HL-60/S4 treated with phorbol 12-myristate 13-acetate at 8.2 ng/mL for 4 days and 3 days (cell line): Measurements from ENCODE around the gene SDHAF3.
"Not testable (repeated sequence)": the region's sequence is repeated elsewhere in the genome, so short reads cannot be mapped to it uniquely, and the experiment has no call there.

Experiments used
- in situ Hi-C: fragments of 300-500 bp; cut with MboI; formaldehyde crosslinking; loops from 2 replicates; pipeline ENCODE4 v1.15.0; 2022; ENCODE audit warnings: low sequenced_read_pairs

SDHAF3 gene

DNA sequence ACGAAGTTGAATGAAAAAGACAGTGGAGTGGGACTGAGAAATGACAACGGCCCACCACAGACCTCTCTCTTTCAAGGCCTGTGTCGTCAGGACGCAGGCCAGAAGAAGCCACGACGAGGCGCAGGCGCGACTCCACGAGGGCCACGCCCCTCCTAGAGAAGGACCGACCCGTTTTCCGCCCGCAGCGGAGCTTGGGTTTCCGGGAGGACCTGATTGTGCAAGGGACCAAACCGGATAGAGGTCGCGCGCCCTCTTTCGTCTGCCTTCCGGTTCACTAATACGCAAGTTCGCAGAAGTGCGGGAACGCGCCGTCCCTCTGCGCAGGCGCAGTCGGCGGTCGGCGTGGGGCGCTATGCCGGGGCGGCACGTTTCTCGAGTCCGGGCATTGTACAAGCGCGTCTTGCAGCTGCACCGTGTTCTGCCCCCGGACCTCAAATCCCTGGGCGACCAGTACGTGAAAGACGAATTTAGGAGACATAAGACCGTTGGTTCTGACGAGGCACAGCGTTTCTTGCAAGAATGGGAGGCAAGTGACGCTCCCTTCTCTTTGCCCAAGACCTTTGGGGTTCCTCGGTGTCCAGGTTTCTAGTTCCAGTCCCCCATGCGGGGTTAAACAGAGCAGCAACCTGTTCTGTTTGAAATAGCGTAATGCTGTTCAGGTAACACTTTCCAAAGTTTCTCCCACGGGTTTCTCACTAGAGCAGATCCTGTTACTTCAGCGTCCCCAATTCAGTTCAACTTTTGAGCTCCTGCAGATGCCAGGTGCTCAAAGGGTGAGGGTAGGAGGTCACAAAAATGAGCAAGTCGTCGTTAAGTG lies at the start of gene SDHAF3:
Gene SDHAF3, plus strand, starts transcription at position 327 of the 817 bp plus-strand sequence. Its CDS starts 26 bp downstream, at position 353.
- in situ Hi-C loops = loop anchor here (25.0 kb wide), 1 partner anchor 720 kb away; no protein-coding TSS in a partner anchor

DNA sequence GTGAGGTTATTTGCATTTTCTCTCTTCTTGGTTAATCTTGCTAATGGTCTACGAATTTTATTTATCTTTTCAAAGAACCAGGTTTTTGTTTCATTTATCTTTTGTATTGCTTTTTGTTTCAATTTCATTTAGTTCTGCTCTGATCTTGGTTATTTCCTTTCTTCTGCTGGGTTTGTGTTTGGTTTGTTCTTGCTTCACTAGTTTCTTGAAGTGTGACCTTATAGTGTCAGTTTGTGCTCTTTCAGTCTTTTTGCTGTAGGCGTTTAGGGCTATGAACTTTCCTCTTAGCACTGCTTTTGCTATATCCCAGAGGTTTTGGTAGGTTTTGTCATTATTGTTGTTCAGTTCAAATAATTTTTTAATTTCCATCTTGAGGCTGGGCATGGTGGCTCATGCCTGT lies 45.5 kb upstream of the SDHAF3 start:
- in situ Hi-C loops = not testable (repeated sequence)

DNA sequence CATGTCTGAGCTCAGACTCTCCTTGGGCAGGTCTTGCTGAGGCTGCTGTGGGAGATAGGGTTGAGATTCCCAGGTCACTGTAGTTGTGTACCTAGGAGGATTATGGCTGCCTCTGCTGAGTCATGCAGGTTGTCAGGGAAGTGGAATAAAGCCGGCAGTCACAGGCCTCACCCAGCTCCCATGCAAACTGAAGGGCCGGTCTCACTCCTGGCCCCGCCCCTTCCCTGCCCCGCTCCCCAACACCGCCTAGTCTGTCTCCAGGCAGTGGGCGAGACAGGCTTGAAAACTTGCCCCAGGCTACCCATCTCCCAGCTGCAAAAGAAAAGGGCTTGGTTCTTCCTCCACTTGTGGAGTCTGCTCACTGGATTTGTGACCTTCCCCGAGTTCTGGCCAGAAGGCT lies 41.6 kb upstream of the SDHAF3 start:
- in situ Hi-C loops = no loop called here

DNA sequence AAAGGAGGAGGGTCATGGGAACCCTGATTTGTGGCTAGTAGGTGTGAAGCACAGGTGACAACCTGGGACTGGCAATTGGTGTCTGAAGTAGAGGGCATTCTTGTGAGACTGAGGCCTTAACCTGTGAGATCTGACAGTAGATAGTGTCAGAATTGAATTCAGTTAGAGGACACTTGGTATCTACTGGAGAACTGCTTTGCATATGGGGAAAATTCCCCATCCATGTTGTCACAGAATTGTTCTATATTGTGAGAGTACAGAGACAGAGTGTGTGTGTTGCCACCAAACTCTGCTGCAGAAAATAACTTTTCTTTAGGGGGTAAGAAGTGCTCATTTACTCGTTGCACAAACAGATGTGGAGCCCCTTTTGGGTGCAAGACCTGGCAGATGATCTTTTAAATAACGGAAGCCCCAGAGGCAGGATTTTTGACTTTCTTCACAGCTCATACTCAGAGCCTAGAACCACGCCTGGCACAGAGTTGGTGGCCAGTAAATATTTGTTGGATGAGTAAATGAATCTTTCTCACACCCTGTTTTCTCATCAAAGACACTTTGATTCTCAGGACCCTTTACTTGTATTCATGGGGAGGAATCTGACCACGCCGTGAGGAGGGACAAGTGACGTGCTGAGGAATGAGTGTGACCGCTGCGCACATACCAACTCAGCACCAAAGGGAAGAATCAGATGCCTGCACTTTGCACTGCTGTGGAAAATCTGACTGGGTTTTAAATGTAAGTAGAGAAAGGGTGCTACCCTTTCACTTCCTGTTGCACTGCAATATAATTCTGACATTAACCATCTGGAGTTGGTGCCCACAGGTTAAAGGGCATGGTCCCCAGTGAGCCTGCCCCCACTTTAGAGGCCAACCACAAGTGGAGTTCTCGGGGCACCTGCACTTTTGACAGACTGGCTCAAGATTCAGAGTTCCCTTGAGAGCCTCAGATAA lies 39.2 kb upstream of the SDHAF3 start:
- in situ Hi-C loops = no loop called here

DNA sequence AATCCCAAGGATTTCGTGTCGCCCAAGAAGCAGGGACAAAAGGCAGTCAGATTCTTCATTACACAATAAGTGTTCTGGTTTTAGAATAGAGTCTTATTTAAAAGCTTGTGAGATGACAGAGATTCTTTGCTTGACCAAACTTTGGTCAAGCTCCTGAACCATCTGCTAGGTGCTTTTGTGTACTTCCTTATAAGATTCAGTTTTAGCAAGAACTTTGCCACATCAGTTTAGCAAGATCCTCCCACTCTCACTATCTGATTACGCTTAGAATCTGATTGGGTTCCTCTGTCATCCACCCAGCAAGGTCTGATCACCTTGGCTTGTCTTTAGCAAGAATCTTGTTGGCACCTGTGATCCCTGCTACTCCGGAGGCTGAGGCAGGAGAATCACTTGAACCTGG lies 38.2 kb upstream of the SDHAF3 start:
- in situ Hi-C loops = no loop called here

DNA sequence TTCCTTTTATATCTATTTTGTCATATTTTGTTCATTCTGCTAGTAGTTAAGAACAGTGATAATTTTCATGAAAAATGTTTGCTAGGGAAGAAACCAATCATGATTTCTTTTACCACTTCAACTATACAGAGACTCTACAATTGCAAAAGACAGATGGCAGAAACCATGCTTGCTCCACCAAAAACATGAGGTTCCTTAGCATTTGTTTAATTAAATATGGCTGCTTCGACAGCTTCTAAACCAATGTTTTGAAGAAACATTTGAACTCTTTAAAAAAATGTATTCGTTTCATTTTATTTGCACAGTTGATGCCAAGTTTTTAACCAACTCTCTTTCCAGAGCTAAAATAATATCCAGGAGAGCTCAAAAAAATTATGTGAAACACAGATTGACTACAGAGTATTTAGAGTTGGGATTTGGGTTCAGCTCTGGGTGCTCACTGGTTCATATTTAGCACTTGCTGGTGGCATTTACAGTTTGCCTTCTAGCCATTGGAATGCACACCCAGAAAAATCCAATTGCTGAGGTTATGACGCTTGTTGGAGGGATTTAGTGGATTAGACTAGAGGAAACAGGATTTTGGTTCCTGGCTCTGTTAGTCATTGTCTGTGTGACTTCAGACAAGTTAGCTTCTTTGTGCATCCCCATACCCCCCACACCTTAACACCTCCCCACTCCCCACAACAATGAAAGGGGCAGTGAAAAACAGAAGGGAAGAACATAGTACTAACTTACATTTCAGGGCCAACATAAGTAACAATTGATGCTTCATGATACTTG lies 35.8 kb upstream of the SDHAF3 start:
- in situ Hi-C loops = no loop called here

DNA sequence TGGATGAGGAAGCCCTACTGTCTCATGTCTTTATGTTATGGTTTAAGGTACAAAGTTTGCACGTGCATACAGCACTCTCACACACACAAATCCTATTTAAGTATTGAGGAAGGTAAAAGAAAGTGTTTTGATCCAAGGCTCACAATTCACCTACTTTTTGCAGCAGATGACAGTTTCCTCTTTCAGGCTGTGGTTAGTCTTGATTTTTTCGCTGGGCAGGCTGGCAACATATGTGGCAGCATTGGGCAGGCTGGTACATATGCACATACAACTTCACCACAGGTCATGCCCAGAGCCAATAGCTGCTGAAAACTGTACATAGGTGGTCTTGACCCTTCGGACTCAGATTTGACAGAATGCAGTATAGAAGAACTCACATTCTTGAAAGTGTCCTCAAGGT lies 29.1 kb upstream of the SDHAF3 start:
- in situ Hi-C loops = no loop called here

DNA sequence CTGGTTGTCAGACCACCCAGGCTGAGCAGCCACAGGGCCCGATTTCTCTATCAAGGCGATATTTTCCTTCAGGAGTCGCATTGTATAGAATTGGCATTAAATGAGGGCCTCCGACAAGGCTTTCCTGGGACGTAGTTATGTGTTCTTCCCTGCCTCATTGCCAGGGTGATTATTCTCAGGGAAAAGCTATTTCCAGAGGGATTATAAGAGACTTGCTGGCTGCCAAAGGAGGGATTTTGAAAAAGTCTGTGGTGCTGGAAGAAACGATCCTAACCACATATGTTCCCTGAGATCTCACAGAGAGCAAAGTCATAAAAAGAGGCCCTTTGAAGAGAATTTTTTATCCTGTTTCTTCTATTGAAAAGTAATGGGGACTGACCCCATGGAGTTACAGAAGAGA lies 27.7 kb upstream of the SDHAF3 start:
- in situ Hi-C loops = no loop called here

DNA sequence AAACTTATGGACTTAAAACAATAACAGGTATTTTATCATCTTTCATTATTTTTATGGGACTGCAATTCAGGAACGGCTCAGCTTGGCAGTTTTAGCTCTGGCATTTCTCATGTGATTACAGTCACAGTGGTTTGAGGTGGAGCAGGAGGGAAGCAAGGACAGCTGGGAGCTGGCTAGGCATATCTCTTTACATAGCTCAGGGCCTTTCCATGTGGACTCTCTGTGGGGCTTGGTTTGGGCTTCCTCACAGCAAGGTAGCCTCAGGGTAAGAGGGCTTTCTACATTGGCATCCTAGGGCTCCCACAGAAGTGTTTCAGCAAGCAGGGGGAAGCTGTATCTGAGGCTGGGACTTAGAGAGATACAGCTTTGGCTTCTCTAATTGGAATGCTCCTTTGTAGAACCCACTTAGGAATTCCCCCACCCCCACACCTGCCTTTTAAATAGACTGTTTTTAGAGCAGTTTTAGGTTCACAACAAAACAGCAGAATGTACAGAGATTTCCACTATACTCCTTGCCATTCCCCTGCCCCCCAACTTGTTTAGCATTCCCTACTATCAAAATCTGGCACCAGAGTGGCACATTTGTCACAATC lies 26.6 kb upstream of the SDHAF3 start:
- in situ Hi-C loops = no loop called here

DNA sequence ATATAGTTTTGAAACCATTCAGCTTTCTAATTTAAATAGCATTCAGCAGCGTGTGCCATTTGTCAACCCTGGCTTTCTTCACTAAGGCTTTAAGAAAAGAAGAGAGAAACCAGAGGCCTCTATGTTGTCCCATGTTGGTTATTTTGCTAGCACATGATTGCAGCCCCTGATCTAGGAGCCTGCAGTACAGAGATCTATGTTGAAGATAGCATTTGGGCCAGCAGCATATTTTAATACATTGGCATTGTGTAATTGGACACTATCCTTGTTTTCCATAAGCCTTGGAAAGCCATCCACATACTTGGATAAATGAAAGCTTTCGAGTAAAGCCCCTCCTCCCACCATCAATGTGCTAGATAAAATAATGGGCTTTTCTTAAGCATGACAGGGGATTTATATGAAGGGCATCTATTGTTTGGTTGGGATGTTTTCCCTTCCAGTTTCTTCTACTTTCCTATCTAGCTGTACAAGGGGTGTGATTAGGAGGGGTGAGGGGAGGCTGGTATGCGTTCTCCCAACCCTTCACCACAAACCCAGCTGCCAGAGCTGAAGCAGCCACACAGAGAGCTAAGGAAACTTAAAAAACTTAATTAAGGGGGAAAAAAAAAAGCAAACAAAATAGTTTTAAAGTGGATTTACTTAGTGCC lies 23.1 kb upstream of the SDHAF3 start:
- in situ Hi-C loops = no loop called here

DNA sequence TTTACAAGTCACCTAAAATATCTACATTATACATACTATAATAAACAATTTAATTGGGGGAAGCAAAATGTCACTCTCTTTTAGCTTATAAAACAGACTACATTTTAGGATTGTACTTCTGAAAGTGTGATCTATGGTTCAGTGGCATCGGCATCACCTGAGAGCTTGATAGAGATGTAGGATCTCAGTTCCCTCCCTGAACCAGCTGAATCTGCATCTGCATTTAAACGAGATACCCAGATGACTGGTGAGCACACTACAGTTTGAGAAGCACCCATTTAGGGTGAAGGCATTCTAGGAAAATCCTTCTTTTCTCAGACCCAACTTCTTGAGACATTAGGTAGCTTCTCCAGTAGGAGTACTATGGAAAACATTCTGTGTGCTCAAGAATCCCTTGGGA lies 21.5 kb upstream of the SDHAF3 start:
- in situ Hi-C loops = no loop called here

DNA sequence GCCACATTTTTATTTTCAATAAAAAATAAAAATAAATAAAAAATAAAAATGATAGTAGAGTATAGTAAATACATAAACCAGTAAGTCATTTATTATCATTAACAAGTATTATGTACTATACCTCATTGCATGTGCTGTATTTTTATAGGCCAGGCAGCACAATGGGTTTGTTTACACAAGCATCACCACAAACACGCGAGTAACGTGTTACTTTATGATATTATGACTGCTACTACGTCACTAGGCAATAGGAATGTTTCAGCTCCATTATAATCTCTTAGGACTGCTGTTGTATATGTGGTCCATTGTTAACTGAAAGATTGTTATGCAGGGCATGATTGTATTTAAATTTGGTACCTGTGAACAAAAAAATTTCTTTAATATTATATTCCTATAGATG lies 20.8 kb upstream of the SDHAF3 start:
- in situ Hi-C loops = no loop called here

DNA sequence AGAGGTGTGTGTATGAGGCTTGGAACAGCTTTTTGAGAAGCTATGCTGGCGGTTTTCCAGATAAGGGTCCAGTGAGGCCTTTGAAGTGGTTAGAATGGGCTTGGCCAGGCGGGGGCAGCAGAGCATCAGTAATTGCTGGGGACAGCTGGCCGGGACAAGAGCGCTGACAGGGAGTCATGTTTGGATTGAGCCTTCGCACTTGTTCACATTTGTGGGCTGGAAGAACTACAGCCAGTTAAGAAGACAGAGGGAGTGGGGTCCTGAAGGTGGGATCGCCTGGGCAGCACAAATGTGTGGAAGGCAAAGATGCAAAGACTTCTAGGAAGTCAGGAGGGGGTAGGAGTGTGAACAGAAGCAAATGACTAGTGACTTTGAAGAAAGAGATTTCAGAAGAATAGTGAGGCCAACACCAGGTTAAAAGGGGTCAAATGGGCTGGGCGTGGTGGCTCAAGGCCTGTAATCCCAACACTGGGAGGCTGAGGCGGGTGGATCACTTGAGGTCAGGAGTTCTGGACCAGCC lies 12.7 kb upstream of the SDHAF3 start:
- in situ Hi-C loops = loop anchor here (25.0 kb wide), 1 partner anchor 733 kb away; no protein-coding TSS in a partner anchor

DNA sequence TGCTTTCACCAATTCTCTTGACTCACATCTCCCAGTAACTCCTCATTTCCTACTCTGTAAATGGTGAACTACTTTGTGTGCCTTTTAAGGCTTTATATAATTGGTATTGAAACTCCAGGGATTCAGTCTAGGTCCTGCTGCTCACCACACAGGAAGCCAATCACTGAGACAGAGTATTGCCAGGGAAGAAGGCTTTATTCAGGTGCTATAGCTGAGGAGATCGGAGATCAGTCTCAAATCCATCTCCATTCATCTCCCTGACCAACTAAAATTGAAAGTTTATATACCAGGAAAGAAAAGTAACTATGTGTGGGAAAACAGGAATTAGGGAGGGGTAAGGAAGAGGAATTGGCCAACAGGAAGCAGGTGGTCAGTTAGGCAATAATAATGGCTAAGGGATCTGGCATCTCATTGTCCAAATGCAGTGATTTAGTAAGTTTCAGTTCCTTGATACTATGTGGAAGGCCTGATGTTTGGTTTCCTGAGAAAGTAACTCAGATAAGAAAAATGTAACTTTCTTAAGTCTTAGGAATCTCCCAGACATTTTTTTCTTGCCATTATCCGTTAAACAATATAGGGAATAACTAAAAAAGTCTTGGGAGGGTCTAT lies 10.2 kb upstream of the SDHAF3 start:
- in situ Hi-C loops = loop anchor here (25.0 kb wide), 1 partner anchor 730 kb away; no protein-coding TSS in a partner anchor

DNA sequence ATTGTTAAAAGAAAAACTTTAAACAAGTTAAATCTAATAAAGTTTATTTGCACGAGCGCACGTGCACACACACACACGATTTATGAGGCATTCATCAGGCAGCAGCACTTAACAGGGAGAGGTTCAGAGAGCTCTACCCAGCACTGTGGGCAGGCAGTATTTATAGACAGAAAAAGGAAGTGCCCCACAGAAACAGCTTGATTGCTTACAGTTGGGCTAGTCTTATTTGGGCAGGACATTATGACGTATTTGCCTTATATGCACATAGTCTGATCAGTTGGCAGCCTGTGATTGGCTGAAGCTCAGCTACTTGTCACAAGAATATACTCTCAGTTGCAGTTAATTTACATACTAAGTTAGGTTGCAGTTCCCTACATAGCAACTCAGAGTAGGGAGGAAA lies 1.2 kb upstream of the SDHAF3 start:
- in situ Hi-C loops = loop anchor here (25.0 kb wide), 1 partner anchor 721 kb away; no protein-coding TSS in a partner anchor

DNA sequence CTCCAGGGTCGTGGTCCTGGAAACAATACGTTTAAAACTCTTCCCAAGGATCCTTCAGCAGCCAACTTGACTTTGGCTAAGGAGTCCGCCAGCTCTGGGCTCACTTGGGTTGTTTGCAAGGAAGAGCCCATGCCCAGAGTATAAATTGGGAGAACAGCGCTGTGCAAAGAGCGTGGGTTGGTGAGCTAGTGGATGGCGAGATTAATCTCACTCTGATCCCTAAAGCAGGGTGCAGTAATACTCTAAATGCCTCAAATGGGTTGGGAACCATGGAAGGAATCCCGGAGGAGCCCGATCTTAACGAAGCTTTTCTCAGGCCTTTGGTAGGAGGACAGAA lies 495 bp upstream of the SDHAF3 start:
- in situ Hi-C loops = loop anchor here (25.0 kb wide), 1 partner anchor 720 kb away; no protein-coding TSS in a partner anchor

DNA sequence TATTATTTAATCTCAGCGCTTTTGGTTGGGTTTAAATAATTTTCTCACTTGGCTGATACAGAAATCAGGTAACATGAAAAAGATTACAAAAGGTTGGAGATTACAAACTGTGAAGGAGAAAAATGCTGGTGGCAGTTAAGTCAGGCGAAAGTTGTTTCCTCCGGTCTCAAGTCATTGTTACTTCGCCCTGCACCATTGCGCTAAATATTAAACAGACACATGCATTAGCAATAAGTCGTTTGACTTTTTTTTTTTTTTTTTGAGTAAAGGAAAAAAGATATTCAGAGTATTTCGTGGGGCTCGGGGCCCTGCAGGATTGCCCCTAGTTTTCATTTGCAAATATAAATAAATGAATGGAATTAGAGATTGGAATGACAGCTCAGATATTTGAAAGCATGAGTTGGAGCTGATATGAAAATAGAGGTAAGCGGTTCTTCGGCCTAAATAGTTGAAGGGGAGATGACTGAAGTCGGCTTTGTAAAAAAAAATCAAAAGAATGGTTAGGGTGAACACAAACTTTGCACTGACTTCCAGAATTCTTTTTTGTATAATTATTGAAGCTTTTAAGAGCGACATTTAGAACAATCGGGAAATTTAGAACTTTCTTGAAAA lies 914 bp downstream of the SDHAF3 start:
- in situ Hi-C loops = loop anchor here (25.0 kb wide), 1 partner anchor 719 kb away; no protein-coding TSS in a partner anchor

DNA sequence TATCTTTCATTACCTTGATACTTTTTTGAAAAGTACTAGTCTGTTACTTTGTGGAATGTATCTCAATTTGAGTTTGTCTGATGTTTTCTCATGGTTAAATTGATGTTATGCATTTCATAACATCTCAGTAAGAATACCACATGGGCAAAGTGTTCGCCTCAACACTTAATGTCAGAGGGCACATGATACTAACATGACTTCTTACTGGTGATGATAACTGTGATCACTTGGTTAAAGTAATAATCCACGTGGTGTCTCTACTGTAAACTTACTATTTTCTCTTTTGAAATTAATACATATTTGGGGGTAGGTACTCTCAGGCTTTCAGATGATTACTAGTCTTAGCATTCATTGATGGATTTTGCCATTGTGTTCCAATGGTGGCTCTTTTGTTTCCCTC lies 2.2 kb downstream of the SDHAF3 start:
- in situ Hi-C loops = loop anchor here (25.0 kb wide), 1 partner anchor 718 kb away; no protein-coding TSS in a partner anchor
